ENCODE results near the gene AFF3. TPM values are rescaled to one million over a fixed set of nuclear protein-coding genes. Genes with fewer than 3 reads are reported as not detected.
A peak's percentile ranks its signal among the peaks of the same experiment; 100 is the strongest.

AFF3 gene
- total and polyA plus RNA-seq, 10 donors: 6.0 to 92.2 (median 64.0) TPM

- DNase-seq: peak; percentile 85
- 66 to 73% (median 70%) methylated on average over 19 of the region's 19 CpGs for WGBS, 5 donors
- H3K4me3 ChIP-seq: no peak overlapping the region
- peaks cover 0 to 16% (median 10%) of the 10 kb centered on the region in 8 donors for H3K9me3 ChIP-seq
- no peaks in the 10 kb centered on the region for H3K27me3 ChIP-seq (replicated peaks in 1 of 7)
- intact Hi-C loops (cut with DNase I; ENCODE audit: low total_unique reads): no loop called here
- H3K36me3 ChIP-seq: peaks cover 0 to 6% (median 0%) of the 10 kb centered on the region in 6 donors
- peak overlapping the region in 6 of 8 donors; percentile 27 to 66 (median 50) for H3K27ac ChIP-seq
- TF ChIP-seq POLR2AphosphoS5 (IDR thresholded peaks at IDR 0.05) (peak; percentile 81 to 88 (median 87)), CTCF (IDR thresholded peaks at IDR 0.05 in 8 of 11, conservative IDR thresholded peaks at IDR 0.05 in 3 of 11) (no peak), POLR2A (IDR thresholded peaks at IDR 0.05) (no peak)
- H3K4me1 ChIP-seq: peaks cover 0 to 52% (median 29%) of the 10 kb centered on the region in 6 donors
These were observed 506.0 kb downstream of the AFF3 start for GRCh38 chr2:99636144-99637034.

GRCh38 chr2:99635710-99636109, 506.7 kb downstream of the AFF3 start:
- Histone ChIP-seq H3K4me3 (no peak overlapping the region), H3K27ac (peak overlapping the region in 5 of 8 donors; percentile 35 to 66 (median 55)), H3K27me3 (replicated peaks in 1 of 7) (no peaks in the 10 kb centered on the region), H3K4me1 (peaks cover 0 to 47% (median 29%) of the 10 kb centered on the region in 6 donors), H3K36me3 (peaks cover 0 to 10% (median 0%) of the 10 kb centered on the region in 6 donors), H3K9me3 (peaks cover 0 to 16% (median 10%) of the 10 kb centered on the region in 8 donors)
- TF ChIP-seq POLR2AphosphoS5 (IDR thresholded peaks at IDR 0.05): no peak
- no peak for TF ChIP-seq POLR2A (IDR thresholded peaks at IDR 0.05)
- TF ChIP-seq CTCF (IDR thresholded peaks at IDR 0.05 in 8 of 11, conservative IDR thresholded peaks at IDR 0.05 in 3 of 11): no peak
- 86 to 99% (median 94%) methylated on average over 4 of the region's 4 CpGs for WGBS, 5 donors
- no peak for DNase-seq
- intact Hi-C loops (cut with DNase I; ENCODE audit: low total_unique reads): no loop called here

- Histone ChIP-seq H3K27ac (no peak overlapping the region), H3K4me3 (no peak overlapping the region), H3K27me3 (replicated peaks in 1 of 7) (no peaks in the 10 kb centered on the region), H3K36me3 (peaks cover 0 to 24% (median 0%) of the 10 kb centered on the region in 6 donors), H3K4me1 (peaks cover 0 to 37% (median 29%) of the 10 kb centered on the region in 6 donors), H3K9me3 (peaks cover 0 to 16% (median 10%) of the 10 kb centered on the region in 8 donors)
- WGBS, 5 donors: 70 to 85% (median 77%) methylated on average over 2 of the region's 2 CpGs
- DNase-seq: no peak
- intact Hi-C loops (cut with DNase I; ENCODE audit: low total_unique reads): no loop called here
- TF ChIP-seq CTCF (IDR thresholded peaks at IDR 0.05 in 8 of 11, conservative IDR thresholded peaks at IDR 0.05 in 3 of 11) (no peak), POLR2AphosphoS5 (IDR thresholded peaks at IDR 0.05) (no peak), POLR2A (IDR thresholded peaks at IDR 0.05) (no peak)
These were observed 508.2 kb downstream of the AFF3 start for GRCh38 chr2:99634234-99634633.

- Histone ChIP-seq H3K4me1 (peaks cover 0 to 11% (median 9%) of the 10 kb centered on the region in 6 donors), H3K27ac (no peak overlapping the region), H3K9me3 (peaks cover 0 to 16% (median 10%) of the 10 kb centered on the region in 8 donors), H3K4me3 (no peak overlapping the region), H3K36me3 (peaks cover 0 to 24% (median 0%) of the 10 kb centered on the region in 6 donors), H3K27me3 (replicated peaks in 1 of 7) (no peaks in the 10 kb centered on the region)
- no peak for DNase-seq
- WGBS, 5 donors: 64 to 94% (median 86%) methylated on average over 3 of the region's 3 CpGs
- no peak for TF ChIP-seq POLR2A (IDR thresholded peaks at IDR 0.05)
- intact Hi-C loops (cut with DNase I; ENCODE audit: low total_unique reads): no loop called here
These were observed 510.7 kb downstream of the AFF3 start for GRCh38 chr2:99631700-99632099.

Measured in spleen (tissue), 11 donors.